Upper lobe of left lung (tissue), 4 donors: ENCODE results near the gene QRICH1.

Source experiments
- POLR2A ChIP-seq, 4 donors: fragments of 450-650 bp; IDR thresholded peaks; one replicate each; pipeline ENCODE4 v1.5.1; 2016 to 2017; ENCODE audit warnings: antibody characterized with exemption in 4 of 4, mild to moderate bottlenecking in 2 of 4
- TF ChIP-seq, protein P1 (sequence below), 6 experiments: fragments of 450-650 bp in 4 of 6; fragments of 200-600 bp in 2 of 6; sonication (generic) in 2 of 6; IDR thresholded peaks; one replicate each; pipeline ENCODE4 v1.5.1; 2016 to 2019; ENCODE audit warnings: antibody characterized with exemption in 6 of 6

DNA sequence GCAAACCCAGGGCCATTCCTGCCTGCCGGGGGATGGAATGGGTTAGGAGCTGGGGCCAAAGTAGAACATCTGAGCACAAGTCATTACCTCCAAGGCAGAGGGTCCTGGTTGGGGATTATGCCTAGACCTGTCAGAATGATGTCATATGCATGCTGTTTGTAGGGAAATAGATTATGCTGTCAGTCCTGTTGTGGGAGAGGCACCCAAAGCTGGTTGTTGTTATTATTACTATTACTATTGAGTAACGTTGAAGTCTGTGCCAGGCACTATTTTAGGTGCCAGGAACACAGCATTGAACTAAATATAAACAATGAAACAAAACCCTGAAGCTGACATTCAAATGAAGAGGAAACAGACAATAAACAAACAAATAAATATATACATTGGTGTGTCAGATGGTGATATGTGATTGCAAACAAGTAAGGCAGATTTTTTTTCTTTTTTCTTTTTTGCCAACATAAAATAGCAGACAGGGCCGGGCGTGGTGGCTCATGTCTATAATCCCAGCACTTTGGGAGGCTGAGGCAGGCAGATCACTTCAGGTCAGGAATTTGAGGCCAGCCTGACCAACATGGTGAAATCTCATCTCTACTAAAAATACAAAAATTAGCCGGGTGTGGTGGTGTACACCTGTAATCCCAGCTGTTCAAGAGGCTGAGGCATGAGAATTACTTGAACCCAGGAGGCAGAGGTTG, 101.9 kb downstream of the QRICH1 start:
- TF ChIP-seq, protein P1, sequence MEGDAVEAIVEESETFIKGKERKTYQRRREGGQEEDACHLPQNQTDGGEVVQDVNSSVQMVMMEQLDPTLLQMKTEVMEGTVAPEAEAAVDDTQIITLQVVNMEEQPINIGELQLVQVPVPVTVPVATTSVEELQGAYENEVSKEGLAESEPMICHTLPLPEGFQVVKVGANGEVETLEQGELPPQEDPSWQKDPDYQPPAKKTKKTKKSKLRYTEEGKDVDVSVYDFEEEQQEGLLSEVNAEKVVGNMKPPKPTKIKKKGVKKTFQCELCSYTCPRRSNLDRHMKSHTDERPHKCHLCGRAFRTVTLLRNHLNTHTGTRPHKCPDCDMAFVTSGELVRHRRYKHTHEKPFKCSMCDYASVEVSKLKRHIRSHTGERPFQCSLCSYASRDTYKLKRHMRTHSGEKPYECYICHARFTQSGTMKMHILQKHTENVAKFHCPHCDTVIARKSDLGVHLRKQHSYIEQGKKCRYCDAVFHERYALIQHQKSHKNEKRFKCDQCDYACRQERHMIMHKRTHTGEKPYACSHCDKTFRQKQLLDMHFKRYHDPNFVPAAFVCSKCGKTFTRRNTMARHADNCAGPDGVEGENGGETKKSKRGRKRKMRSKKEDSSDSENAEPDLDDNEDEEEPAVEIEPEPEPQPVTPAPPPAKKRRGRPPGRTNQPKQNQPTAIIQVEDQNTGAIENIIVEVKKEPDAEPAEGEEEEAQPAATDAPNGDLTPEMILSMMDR (IDR thresholded peaks at IDR 0.05), result no peak
- TF ChIP-seq POLR2A (IDR thresholded peaks at IDR 0.05), result no peak
